ENCODE data around the gene SLC8A3.
"Not testable (repeated sequence)": the region's sequence is repeated elsewhere in the genome, so short reads cannot be mapped to it uniquely, and the experiment has no call there.

Gene SLC8A3, protein sequence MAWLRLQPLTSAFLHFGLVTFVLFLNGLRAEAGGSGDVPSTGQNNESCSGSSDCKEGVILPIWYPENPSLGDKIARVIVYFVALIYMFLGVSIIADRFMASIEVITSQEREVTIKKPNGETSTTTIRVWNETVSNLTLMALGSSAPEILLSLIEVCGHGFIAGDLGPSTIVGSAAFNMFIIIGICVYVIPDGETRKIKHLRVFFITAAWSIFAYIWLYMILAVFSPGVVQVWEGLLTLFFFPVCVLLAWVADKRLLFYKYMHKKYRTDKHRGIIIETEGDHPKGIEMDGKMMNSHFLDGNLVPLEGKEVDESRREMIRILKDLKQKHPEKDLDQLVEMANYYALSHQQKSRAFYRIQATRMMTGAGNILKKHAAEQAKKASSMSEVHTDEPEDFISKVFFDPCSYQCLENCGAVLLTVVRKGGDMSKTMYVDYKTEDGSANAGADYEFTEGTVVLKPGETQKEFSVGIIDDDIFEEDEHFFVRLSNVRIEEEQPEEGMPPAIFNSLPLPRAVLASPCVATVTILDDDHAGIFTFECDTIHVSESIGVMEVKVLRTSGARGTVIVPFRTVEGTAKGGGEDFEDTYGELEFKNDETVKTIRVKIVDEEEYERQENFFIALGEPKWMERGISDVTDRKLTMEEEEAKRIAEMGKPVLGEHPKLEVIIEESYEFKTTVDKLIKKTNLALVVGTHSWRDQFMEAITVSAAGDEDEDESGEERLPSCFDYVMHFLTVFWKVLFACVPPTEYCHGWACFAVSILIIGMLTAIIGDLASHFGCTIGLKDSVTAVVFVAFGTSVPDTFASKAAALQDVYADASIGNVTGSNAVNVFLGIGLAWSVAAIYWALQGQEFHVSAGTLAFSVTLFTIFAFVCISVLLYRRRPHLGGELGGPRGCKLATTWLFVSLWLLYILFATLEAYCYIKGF

DNA sequence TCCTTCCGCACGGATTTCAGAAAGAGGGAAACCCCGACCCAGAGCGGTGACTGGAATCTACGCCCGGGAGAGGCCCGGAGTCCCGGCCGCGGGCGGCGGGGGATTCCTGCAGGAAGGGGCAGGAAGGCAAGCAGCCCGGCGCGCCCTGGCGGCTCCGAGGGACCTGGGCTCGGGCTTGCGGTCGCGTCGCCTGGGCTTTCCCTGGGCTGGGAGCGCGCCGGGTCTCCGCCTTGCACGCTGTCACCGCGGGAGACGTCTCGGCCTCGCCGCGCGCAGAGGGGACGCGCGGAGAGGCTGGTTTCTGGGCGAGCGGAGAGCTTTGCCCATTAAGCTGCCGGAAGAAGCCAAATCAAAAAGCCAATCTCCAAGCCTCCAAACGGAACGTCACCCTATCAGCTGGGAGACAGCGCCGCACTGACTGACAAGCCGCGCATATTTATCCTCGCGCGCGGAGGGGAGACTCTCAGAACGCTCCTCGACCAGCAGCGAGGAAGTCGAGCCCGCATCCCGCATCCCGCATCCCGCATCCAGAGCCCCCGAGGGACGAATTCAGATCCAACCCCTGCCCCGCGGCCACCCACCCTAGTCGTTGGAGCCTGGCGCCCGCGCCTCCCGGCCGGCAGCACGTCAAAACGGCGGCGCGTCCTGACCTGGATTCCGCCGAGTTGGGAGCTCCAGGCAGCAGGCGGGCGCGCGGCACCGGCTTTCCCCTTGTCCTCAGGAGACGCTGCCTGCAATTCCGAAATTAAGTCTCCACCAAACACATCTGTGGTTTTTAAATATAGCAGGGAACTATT lies at the start of gene SLC8A3:
Gene SLC8A3 (minus strand): TSS at position 293 of the 797 bp plus-strand sequence. CDS start 20,529 bp downstream, outside the sequence.
- no peak for DNase-seq (ENCODE audit: low read depth in 2 of 2)

- no peak for DNase-seq (ENCODE audit: low read depth in 2 of 2)
These were observed 49.0 kb upstream of the SLC8A3 start for GRCh38 chr14:70237710-70238109.

DNA sequence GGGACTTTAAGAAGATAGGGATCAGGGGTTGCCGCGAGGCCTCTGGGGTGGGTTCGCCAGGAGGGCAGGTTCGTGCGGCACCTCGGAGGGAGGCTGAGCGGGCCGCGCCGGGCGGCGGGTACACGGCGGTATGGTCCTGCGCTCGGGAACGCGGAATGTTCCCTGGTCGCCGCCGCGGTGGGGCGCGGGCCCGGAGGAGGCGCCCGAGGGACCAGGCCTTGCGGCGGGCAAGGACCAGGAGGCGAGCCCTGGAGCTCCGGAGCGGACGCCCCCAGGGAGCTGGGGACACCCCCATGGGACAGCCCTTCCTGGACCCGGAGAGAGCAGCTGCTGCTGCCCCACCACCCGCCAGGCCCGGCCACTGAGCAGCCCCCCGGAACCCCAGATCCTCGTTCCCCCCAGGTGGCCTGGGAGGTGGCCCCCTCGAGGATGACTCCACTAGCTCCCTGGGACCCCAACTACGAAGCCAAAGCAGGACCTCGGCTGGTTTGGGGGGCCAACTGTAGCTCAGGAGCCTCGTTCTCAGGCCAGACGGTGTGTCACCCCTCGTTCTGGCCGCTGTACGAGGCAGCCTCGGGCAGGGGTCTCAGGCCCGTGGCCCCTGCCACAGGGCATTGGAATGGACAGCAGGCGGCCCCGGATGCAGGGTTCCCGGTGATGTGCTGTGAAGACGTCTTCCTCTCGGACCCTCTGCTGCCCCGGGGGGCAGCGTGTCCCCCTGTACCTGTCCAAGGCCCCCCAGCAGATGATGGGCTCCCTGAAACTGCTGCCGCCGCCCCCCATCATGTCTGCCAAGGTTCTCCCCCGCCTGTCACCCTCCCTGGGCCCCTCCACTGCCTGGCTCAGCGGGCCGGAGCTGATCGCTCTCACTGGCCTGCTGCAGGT lies 45.6 kb upstream of the SLC8A3 start:
- no peak for DNase-seq (ENCODE audit: low read depth in 2 of 2)

DNA sequence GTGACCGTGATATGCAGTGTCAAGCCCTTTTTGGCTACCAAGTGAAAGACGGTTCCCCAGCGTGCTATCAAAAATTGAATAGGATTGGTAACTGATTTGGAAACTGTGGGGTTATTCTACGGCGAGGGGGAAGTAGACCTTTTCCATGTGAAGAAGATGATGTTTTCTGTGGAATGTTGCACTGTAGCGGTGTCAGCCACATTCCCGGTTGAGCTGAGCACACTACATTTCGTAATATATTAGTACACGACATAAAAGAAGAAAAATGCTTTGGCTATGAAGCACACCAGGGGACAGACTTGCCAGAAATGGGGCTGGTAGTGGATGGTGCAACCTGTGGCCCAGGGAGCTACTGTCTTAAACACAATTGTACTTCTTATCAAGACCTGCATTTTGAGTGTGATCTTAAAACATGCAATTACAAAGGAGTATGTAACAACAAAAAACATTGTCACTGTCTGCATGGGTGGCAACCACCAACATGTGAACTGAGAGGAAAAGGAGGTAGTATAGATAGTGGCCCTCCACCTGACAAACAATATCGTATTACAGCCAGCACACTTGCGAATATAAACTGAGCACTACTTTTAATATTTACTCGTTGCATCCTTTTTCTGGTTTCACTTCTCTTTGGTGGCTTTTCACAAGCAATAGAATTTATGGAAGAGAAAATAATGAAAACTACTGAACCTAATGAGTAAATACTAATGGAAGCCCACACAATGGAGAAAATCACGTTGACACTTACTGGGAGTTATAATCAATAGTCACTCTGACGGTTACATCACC lies 43.2 kb upstream of the SLC8A3 start:
- not testable (repeated sequence) for DNase-seq (ENCODE audit: low read depth in 2 of 2)

- not testable (repeated sequence) for DNase-seq (ENCODE audit: low read depth in 2 of 2)
These were observed 41.3 kb upstream of the SLC8A3 start for GRCh38 chr14:70229877-70230640.

GRCh38 chr14:70213721-70214282 lies 25.1 kb upstream of the SLC8A3 start:
- DNase-seq (ENCODE audit: low read depth in 2 of 2), result no peak

DNA sequence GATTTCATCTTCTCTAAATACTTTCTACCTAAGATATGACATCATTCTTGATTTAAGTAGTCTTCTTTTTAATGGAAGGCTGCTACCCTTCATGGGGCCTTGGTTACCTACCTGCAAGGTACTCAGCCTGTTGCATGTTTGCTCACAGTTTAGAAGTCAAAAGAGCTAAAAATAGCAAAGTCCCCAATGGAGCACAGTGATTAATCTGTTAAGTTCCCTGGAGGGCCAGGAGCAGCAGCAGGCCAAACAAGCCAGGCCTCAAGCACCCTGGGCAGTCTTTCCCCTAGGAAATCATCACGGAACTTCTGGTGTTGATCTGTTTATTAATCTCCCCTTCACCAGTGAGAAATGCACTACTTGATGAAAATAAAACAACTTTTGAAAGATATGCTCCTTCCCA lies 24.0 kb upstream of the SLC8A3 start:
- DNase-seq (ENCODE audit: low read depth in 2 of 2), result no peak

DNA sequence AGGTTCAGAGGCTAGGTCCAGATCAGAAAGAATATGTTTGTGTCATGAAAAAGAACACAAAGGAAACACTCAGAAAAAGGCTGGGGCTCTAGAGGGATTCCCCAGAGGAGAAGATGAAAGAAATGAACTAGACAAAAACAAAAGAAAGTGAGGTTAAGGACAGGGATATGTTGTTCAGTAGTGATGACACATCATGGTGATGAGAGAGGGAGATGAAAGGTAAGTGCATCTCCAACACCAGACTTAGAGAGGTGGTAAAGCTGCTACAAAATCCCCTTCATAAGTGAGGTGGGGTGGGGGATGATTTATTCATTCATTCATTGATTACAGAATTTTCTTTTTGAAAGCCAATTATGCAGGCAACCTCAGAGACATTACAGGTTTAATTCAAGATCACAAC lies 19.6 kb upstream of the SLC8A3 start:
- no peak for DNase-seq (ENCODE audit: low read depth in 2 of 2)

DNA sequence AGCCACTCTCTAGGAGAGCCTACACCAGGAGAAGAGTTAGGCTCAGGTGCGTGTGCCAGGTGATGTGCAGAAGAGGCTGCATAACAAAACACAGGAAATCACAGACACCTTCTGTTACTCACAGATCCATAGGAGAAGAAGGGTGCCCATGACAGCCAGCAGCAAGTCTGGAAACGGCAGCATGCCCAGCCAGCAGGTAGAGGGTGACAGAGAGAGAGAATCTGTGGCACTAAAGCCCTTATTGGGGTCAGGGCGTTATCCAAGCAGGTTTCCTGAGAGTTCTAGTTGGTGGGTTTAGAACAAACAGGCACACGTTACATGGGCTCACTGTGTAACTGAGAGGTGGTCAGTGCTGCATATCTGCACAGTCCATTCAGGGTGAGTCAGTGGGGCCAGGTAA lies 14.9 kb upstream of the SLC8A3 start:
- no peak for DNase-seq (ENCODE audit: low read depth in 2 of 2)

GRCh38 chr14:70201994-70202393 lies 13.2 kb upstream of the SLC8A3 start:
- no peak for DNase-seq (ENCODE audit: low read depth in 2 of 2)

DNA sequence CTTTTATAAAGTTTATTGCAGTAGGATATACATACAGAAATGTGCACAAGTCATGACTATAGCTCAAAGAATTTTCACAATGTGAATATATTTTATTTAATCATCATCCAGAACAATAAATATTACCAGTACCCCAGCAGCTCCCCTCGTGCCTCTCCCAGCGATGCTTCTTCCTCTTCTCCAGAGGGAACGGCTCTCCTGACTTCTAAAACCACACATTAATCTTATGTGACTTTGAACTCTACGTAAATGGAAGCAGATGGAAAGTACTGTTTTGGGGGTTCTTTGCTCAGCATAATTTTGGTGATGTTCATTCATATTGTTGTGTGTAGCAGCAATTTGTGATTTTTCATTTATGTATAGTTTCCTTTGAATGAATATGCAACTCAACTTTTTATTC lies 4.6 kb upstream of the SLC8A3 start:
- no peak for DNase-seq (ENCODE audit: low read depth in 2 of 2)

GRCh38 chr14:70192915-70193314 lies 4.2 kb upstream of the SLC8A3 start:
- no peak for DNase-seq (ENCODE audit: low read depth in 2 of 2)

GRCh38 chr14:70190156-70190555 lies 1.4 kb upstream of the SLC8A3 start:
- no peak for DNase-seq (ENCODE audit: low read depth in 2 of 2)

GRCh38 chr14:70189456-70190077 lies 816 bp upstream of the SLC8A3 start:
- DNase-seq (ENCODE audit: low read depth in 2 of 2), result no peak

DNA sequence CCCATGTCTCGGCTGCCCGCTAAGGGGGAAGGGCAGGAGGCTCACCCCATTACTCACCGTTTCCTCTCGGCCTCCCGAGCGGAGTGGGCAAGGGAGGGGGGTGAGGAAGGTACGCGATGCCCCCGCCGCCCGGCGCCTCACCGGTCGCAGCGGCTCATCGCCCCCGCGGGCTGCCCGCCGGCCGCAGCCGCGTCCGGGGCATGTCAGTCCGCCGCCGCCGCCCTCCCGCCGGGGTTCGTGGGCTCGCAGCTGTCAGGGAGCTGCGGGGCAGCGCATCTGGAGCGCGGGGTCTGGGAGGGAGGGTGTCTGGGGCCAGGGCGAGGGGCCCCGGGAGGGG lies 461 bp downstream of the SLC8A3 start:
- no peak for DNase-seq (ENCODE audit: low read depth in 2 of 2)

DNA sequence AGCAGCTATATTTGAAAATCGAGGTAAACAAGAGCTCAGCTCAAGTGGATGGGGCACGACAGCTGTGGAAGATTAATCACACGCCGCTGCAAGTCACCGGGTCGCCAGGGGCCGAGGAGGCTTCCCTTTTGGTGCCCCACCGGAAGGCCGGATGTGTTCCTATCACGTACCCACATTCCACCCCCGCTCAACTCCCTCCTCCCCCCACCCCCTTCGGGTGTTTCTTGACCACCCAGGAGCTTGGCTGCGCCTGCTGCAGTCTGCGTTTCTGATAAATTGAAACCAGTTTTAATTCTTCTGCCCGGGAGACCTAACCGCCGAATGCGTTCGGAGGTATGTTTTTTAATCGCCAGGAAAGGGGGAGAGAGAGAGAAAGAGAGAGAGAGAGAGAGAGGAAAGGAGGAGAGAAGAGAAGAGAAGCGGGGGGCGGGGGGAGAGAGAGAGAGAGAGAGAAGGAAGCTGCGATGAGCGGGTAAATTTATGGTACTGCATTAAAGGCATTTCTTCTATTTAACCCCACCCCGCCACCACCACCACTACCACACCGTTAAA lies 1.8 kb downstream of the SLC8A3 start:
- no peak for DNase-seq (ENCODE audit: low read depth in 2 of 2)

DNA sequence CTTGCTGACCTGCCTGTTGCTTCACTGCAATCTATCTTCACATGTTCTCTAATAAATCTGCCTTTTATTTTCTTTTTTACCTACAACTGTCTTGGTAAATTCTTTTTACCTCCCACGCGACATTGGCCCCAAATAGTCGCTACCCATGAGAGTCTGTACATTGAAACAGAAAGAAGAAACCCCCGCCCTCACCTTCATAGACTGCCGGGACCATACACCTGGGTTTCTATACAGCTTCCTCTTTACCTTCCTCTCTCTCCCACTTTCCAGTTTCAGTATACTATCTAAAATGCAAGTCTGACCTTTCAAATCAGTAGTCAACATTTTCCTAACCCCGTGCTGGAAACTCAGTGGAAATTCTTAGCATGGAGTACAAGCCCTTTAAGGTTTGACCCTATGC lies 4.8 kb downstream of the SLC8A3 start:
- no peak for DNase-seq (ENCODE audit: low read depth in 2 of 2)

- DNase-seq (ENCODE audit: low read depth in 2 of 2), result no peak
These were observed 7.5 kb downstream of the SLC8A3 start for GRCh38 chr14:70181276-70181675.
